Spleen (tissue), 11 donors: ENCODE data around the gene SMPD2. TPM values are rescaled to one million over a fixed set of nuclear protein-coding genes. Genes with fewer than 3 reads are reported as not detected.
A peak's percentile ranks its signal among the peaks of the same experiment; 100 is the strongest.

Source experiments
- DNase-seq: peaks from one replicate; pipeline ENCODE4 v3.0.0-alpha.2; 2020
- H3K27ac ChIP-seq, 8 donors: fragments of 200-600 bp; sonication (generic) in 7 of 8; 1 replicate in 4 of 8; 2 replicates in 4 of 8; pipeline versions ENCODE4 v1.5.0 to v1.8.0; 2016 to 2021; ENCODE audit warnings: inconsistent platforms in 4 of 8, mild to moderate bottlenecking in 4 of 8, moderate library complexity in 1 of 8
- H3K27me3 ChIP-seq, 7 donors: fragments of 200-600 bp; sonication (generic) in 6 of 7; replicated peaks in 1 of 7; 1 replicate in 4 of 7; 2 replicates in 3 of 7; pipeline versions ENCODE4 v1.5.0 to v1.8.0; 2016 to 2021; ENCODE audit warnings: inconsistent platforms in 3 of 7, mild to moderate bottlenecking in 1 of 7
- H3K36me3 ChIP-seq, 6 donors: fragments of 200-600 bp; sonication (generic) in 5 of 6; 1 replicate in 4 of 6; 2 replicates in 2 of 6; pipeline versions ENCODE4 v1.5.0 to v1.8.0; 2016 to 2021; ENCODE audit warnings: inconsistent platforms in 2 of 6
- H3K4me1 ChIP-seq, 6 donors: fragments of 200-600 bp; sonication (generic) in 5 of 6; 1 replicate in 3 of 6; 2 replicates in 3 of 6; pipeline versions ENCODE4 v1.5.0 to v1.8.0; 2016 to 2021; ENCODE audit warnings: inconsistent platforms in 3 of 6
- H3K4me3 ChIP-seq, 8 donors: fragments of 200-600 bp; sonication (generic) in 7 of 8; 1 replicate in 4 of 8; 2 replicates in 4 of 8; pipeline versions ENCODE4 v1.5.0 to v1.8.0; 2016 to 2021; ENCODE audit warnings: inconsistent platforms in 4 of 8, mild to moderate bottlenecking in 4 of 8, moderate library complexity in 2 of 8
- H3K9me3 ChIP-seq, 8 donors: fragments of 200-600 bp; sonication (generic) in 7 of 8; 1 replicate in 4 of 8; 2 replicates in 4 of 8; pipeline versions ENCODE4 v1.5.0 to v1.8.0; 2016 to 2021; ENCODE audit warnings: inconsistent platforms in 4 of 8
- POLR2A ChIP-seq, 3 donors: fragments of 450-650 bp; IDR thresholded peaks; one replicate each; pipeline ENCODE4 v1.5.1; 2017; ENCODE audit warnings: antibody characterized with exemption in 3 of 3, mild to moderate bottlenecking in 1 of 3
- POLR2AphosphoS5 ChIP-seq, 3 donors: sonication (generic); formaldehyde crosslinking; IDR thresholded peaks; one replicate each; pipeline ENCODE4 v1.5.1; 2017; ENCODE audit warnings: antibody characterized with exemption in 3 of 3
- WGBS, 5 donors: extraction: QIAGEN DNeasy Blood & Tissue Kit in 3 of 5; methylation state at CpG; one replicate each; pipeline versions ENCODE4 v1.1.5 to v1.1.7; 2013 to 2018; 5-methylcytosine and 5-hydroxymethylcytosine counted together
- intact Hi-C: fragments of 100-400 bp; cut with DNase I; formaldehyde crosslinking; loops from one replicate; pipeline ENCODE4 v1.15.0; 2023; ENCODE audit warnings: low total_unique reads
- polyA plus RNA-seq, 3 donors: library from polyadenylated mRNA; stranded (reverse); fragments of 200-250 nt; gene quantifications; one replicate each; pipeline ENCODE4 v1.2.1, GENCODE V29; 2013
- total RNA-seq, 7 donors: library from RNA; depleted of rRNA in 3 of 7; stranded (reverse); fragments of >200 nt in 3 of 7; fragmentation: NEBNext Ultra II Directional in 4 of 7; extraction: Animal tissue kit (Norgen Biotek cat#: 25700) in 4 of 7; gene quantifications; one replicate each; pipeline versions ENCODE4 v1.1.0 to v1.2.1, GENCODE V29; 2016 to 2021
- TF ChIP-seq, protein P1 (sequence below), 11 experiments: fragments of 200-600 bp in 7 of 11; fragments of 450-650 bp in 4 of 11; sonication (generic) in 4 of 11; IDR thresholded peaks in 8 of 11; conservative IDR thresholded peaks in 3 of 11; 1 replicate in 7 of 11; 2 replicates in 4 of 11; pipeline versions ENCODE4 v1.4.0 to v1.8.0; 2016 to 2021; ENCODE audit warnings: antibody characterized with exemption in 11 of 11, inconsistent platforms in 4 of 11, mild to moderate bottlenecking in 1 of 11
- donor health status: healthy with polysubstance abuse.
- donor health status: DM: no; HTN: no; CAD: no; lungs with moderate emphysema.
- donor health status: DM: no; HTN: no; CAD: no.
- donor health status: Bipolar disorder and iron deficiency.
- donor health status: healthy.
- donor health status: DM: no; HTN: no; CAD: no.
- donor health status: DM: yes; HTN: yes; CAD: no.

SMPD2 gene
- total and polyA plus RNA-seq, 10 donors = 11.4 to 21.4 (median 18.9) TPM

DNA sequence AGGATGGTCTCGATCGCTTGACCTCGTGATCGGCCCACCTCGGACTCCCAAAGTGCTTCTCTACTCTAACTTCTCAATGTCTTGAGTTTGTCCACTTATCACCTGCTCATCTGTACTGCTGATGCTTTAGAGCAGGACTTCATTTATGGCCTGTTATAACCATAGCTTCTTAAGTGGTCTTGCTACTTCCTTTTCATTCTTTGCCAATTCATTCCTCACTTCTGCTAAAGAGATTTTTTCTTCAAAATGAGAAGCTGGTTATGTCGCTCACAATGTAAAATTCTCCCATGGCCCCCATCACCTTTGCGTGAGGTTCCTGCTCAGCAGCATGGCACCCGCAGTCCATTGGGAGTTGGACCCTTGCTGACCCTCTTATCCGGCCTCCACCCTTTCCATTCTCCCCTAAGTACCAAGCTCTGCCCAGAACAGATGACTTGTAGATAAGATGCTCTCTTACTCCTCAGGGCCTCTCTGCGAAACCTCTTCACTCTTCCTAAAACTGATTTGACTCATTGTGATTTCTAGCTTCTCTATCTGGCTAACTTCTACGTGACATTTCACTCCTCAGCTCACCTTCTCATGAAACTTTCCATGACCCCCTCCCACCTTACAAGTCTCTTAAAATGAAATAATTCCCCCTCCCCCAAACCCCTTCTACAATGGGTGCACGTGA, 44.3 kb upstream of the SMPD2 start:
- Histone ChIP-seq H3K4me1 (no peaks in the 10 kb centered on the region), H3K4me3 (no peak overlapping the region), H3K36me3 (no peaks in the 10 kb centered on the region), H3K27me3 (no peaks in the 10 kb centered on the region), H3K27ac (no peak overlapping the region), H3K9me3 (no peaks in the 10 kb centered on the region)
- intact Hi-C loops = no loop called here
- TF ChIP-seq POLR2A (IDR thresholded peaks at IDR 0.05) (no peak), POLR2AphosphoS5 (IDR thresholded peaks at IDR 0.05) (no peak)
- TF ChIP-seq, protein P1, sequence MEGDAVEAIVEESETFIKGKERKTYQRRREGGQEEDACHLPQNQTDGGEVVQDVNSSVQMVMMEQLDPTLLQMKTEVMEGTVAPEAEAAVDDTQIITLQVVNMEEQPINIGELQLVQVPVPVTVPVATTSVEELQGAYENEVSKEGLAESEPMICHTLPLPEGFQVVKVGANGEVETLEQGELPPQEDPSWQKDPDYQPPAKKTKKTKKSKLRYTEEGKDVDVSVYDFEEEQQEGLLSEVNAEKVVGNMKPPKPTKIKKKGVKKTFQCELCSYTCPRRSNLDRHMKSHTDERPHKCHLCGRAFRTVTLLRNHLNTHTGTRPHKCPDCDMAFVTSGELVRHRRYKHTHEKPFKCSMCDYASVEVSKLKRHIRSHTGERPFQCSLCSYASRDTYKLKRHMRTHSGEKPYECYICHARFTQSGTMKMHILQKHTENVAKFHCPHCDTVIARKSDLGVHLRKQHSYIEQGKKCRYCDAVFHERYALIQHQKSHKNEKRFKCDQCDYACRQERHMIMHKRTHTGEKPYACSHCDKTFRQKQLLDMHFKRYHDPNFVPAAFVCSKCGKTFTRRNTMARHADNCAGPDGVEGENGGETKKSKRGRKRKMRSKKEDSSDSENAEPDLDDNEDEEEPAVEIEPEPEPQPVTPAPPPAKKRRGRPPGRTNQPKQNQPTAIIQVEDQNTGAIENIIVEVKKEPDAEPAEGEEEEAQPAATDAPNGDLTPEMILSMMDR (IDR thresholded peaks at IDR 0.05 in 8 of 11, conservative IDR thresholded peaks at IDR 0.05 in 3 of 11) = no peak
- 80 to 88% (median 83%) methylated on average over 12 of the region's 12 CpGs for WGBS, 5 donors
- no peak for DNase-seq

DNA sequence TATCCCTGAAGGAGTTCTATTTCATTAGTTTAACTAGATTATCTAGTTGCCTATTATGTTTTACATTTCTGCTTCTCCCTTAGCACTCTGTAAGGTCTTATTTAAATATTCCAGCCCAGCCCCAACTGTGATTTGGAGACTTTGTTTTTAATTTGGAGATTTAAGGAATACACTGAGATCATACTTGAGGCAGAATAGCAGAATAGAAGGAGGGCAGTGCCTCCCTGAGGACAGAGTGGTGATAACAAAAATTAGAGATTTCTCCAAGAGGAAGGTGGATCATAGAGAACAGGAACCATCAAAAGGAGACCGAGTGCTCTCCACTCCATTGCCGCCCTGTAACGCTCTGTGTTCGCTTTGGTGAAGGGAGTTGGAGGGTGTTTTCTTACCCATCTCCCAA, 43.5 kb upstream of the SMPD2 start:
- TF ChIP-seq POLR2AphosphoS5 (IDR thresholded peaks at IDR 0.05) (no peak), POLR2A (IDR thresholded peaks at IDR 0.05) (no peak)
- TF ChIP-seq, protein P1 (IDR thresholded peaks at IDR 0.05 in 8 of 11, conservative IDR thresholded peaks at IDR 0.05 in 3 of 11) = peak in 1 of 11 experiments; percentile 9
- Histone ChIP-seq H3K9me3 (no peaks in the 10 kb centered on the region), H3K27ac (no peak overlapping the region), H3K27me3 (no peaks in the 10 kb centered on the region), H3K4me1 (no peaks in the 10 kb centered on the region), H3K36me3 (no peaks in the 10 kb centered on the region), H3K4me3 (no peak overlapping the region)
- DNase-seq = no peak
- 38 to 63% (median 51%) methylated on average over 4 of the region's 4 CpGs for WGBS, 5 donors
- intact Hi-C loops = no loop called here

GRCh38 chr6:109406196-109406595, 34.3 kb upstream of the SMPD2 start:
- DNase-seq = no peak
- no peaks in the 10 kb centered on the region for H3K27me3 ChIP-seq
- TF ChIP-seq, protein P1 (IDR thresholded peaks at IDR 0.05 in 8 of 11, conservative IDR thresholded peaks at IDR 0.05 in 3 of 11) = no peak
- TF ChIP-seq POLR2A (IDR thresholded peaks at IDR 0.05) (no peak), POLR2AphosphoS5 (IDR thresholded peaks at IDR 0.05) (no peak)
- WGBS, 5 donors = 81 to 89% (median 84%) methylated on average over 4 of the region's 4 CpGs
- no peaks in the 10 kb centered on the region for H3K36me3 ChIP-seq
- H3K4me3 ChIP-seq = no peak overlapping the region
- intact Hi-C loops = no loop called here
- no peaks in the 10 kb centered on the region for H3K4me1 ChIP-seq
- H3K9me3 ChIP-seq = no peaks in the 10 kb centered on the region
- H3K27ac ChIP-seq = no peak overlapping the region

DNA sequence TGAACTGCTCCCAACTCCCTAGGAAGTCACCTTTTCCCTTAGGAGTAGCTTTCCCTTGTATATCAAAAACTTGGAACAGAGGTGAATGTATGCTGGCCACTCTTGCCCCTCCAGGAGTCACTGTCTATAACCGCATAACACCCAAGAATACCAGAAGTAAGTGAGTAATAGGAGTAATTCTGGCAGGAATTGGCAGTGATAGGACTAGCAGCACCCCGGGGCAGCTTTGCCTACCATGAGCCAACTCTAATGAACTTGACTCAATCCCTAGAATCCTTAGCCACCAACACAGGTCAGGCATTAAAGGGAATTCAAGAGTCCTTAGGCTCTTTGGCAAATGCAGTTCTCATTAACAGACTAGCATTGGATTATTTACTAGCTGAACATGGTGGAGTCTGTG, 29.5 kb upstream of the SMPD2 start:
- DNase-seq = no peak
- TF ChIP-seq POLR2AphosphoS5 (IDR thresholded peaks at IDR 0.05) (no peak), POLR2A (IDR thresholded peaks at IDR 0.05) (no peak)
- TF ChIP-seq, protein P1 (IDR thresholded peaks at IDR 0.05 in 8 of 11, conservative IDR thresholded peaks at IDR 0.05 in 3 of 11) = no peak
- no peaks in the 10 kb centered on the region for H3K36me3 ChIP-seq
- H3K4me3 ChIP-seq = no peak overlapping the region
- 94 to 100% (median 95%) methylated on average over 2 of the region's 2 CpGs for WGBS, 5 donors
- H3K4me1 ChIP-seq = no peaks in the 10 kb centered on the region
- intact Hi-C loops = no loop called here
- no peaks in the 10 kb centered on the region for H3K27me3 ChIP-seq
- peaks cover 0 to 6% (median 0%) of the 10 kb centered on the region in 8 donors for H3K9me3 ChIP-seq
- H3K27ac ChIP-seq = no peak overlapping the region
